NB4 (cell line): ENCODE measurements around the gene RIIAD1.

Experiments used
- MYC ChIP-seq: IDR thresholded peaks from 2 replicates; pipeline ENCODE4 v1.6.1; 2011; ENCODE audit warnings: low read depth, low read length
- TF ChIP-seq, protein P1 (sequence below): IDR thresholded peaks from one replicate; pipeline ENCODE4 v1.5.1; 2012; ENCODE audit warnings: low read depth, low read length

- TF ChIP-seq, protein P1, sequence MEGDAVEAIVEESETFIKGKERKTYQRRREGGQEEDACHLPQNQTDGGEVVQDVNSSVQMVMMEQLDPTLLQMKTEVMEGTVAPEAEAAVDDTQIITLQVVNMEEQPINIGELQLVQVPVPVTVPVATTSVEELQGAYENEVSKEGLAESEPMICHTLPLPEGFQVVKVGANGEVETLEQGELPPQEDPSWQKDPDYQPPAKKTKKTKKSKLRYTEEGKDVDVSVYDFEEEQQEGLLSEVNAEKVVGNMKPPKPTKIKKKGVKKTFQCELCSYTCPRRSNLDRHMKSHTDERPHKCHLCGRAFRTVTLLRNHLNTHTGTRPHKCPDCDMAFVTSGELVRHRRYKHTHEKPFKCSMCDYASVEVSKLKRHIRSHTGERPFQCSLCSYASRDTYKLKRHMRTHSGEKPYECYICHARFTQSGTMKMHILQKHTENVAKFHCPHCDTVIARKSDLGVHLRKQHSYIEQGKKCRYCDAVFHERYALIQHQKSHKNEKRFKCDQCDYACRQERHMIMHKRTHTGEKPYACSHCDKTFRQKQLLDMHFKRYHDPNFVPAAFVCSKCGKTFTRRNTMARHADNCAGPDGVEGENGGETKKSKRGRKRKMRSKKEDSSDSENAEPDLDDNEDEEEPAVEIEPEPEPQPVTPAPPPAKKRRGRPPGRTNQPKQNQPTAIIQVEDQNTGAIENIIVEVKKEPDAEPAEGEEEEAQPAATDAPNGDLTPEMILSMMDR, result no peak
- TF ChIP-seq MYC, result no peak
These were observed 15.7 kb downstream of the RIIAD1 start for GRCh38 chr1:151737026-151737425.
